ENCODE results near the gene BRPF3.
"Not testable (repeated sequence)": the region's sequence is repeated elsewhere in the genome, so short reads cannot be mapped to it uniquely, and the experiment has no call there.

DNA sequence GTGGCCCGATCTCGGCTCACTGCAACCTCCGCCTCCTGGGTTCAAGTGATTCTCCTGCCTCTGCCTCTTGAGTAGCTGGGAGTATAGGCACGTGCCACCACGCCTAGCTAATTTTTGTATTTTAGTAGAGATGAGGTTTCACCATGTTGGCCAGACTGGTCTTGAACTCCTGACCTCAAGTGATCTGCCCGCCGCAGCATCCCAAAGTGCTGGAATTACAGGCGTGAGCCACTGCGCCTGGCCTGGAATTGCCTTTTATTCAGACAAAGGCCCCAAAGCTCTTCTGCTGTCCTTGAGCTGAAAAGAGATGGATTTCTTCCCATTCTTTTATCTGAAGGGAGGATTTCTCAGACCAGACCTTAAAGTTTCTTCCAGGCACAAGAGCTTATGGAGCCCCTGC lies 22.0 kb downstream of the BRPF3 start:
- TF ChIP-seq, protein P1, sequence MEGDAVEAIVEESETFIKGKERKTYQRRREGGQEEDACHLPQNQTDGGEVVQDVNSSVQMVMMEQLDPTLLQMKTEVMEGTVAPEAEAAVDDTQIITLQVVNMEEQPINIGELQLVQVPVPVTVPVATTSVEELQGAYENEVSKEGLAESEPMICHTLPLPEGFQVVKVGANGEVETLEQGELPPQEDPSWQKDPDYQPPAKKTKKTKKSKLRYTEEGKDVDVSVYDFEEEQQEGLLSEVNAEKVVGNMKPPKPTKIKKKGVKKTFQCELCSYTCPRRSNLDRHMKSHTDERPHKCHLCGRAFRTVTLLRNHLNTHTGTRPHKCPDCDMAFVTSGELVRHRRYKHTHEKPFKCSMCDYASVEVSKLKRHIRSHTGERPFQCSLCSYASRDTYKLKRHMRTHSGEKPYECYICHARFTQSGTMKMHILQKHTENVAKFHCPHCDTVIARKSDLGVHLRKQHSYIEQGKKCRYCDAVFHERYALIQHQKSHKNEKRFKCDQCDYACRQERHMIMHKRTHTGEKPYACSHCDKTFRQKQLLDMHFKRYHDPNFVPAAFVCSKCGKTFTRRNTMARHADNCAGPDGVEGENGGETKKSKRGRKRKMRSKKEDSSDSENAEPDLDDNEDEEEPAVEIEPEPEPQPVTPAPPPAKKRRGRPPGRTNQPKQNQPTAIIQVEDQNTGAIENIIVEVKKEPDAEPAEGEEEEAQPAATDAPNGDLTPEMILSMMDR (tag by site-specific recombination; IDR thresholded peaks at IDR 0.05) = not testable (repeated sequence)
- TF ChIP-seq ZNF184, YY1 (tag by site-specific recombination; IDR thresholded peaks at IDR 0.05): not testable (repeated sequence)

Measured in HEK293 (cell line).